ENCODE measurements around the gene BCL10. TPM values are rescaled to one million over a fixed set of nuclear protein-coding genes. Genes with fewer than 3 reads are reported as not detected.

BCL10 gene
- total RNA-seq, 1 donor from 2014 or later = 31.3 TPM

DNA sequence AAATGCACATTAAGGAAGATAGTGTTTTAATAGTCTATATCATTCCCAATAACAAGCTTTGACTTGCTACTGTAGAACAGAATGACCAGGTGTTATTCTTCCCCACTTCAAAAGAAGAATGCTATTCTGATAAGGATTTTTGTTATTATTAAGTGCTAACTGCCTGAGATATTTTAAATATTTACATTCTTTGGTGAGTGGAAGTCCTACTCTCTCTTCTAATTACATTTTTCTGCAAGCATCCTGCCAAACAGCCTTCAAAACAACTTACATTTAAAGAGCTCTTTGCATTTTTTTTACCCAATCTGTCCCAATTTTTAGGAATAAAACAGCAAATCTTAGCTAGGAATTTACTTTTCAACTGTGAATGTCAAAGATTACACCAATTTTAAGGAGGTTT, 52.1 kb downstream of the BCL10 start:
- H3K27me3 ChIP-seq (ENCODE audit: control insufficient read depth, insufficient read depth, low read length) = no peaks in the 10 kb centered on the region
- no peak for DNase-seq (ENCODE audit: low read depth)
- no peak for TF ChIP-seq CTCF (IDR thresholded peaks at IDR 0.05; ENCODE audit: insufficient read depth, low read length, severe bottlenecking)
- H3K4me3 ChIP-seq (ENCODE audit: low read depth, low read length) = no peak overlapping the region
- FAIRE-seq = no peak
- H3K36me3 ChIP-seq (ENCODE audit: control insufficient read depth, insufficient read depth, low read length) = no peaks in the 10 kb centered on the region

DNA sequence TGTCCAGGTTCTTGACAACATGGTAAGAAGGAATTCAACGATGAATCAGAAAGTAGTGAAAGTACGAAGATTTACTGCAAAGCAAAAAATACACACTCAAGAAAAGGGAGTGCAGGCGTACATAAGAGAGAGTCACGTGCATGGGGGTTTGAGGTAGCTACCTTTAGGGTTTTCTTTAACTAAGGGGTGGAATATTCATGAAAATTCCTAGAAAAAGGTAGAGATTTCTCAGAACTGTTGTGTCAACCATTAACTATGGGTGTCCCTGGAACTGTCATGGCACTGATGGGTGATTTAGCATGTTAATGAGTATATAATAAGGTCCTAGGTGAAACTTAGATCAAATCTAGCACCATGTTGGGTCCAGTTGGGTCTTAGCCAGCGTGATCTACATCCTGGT, 53.1 kb downstream of the BCL10 start:
- no peak for FAIRE-seq
- no peak for DNase-seq (ENCODE audit: low read depth)
- Histone ChIP-seq H3K4me3 (ENCODE audit: low read depth, low read length) (no peak overlapping the region), H3K36me3 (ENCODE audit: control insufficient read depth, insufficient read depth, low read length) (no peaks in the 10 kb centered on the region), H3K27me3 (ENCODE audit: control insufficient read depth, insufficient read depth, low read length) (no peaks in the 10 kb centered on the region)
- TF ChIP-seq CTCF (IDR thresholded peaks at IDR 0.05; ENCODE audit: insufficient read depth, low read length, severe bottlenecking) = no peak

GRCh38 chr1:85220756-85221201, 55.7 kb downstream of the BCL10 start:
- DNase-seq (ENCODE audit: low read depth) (no peak), FAIRE-seq (no peak)
- Histone ChIP-seq H3K27me3 (ENCODE audit: control insufficient read depth, insufficient read depth, low read length) (no peaks in the 10 kb centered on the region), H3K36me3 (ENCODE audit: control insufficient read depth, insufficient read depth, low read length) (no peaks in the 10 kb centered on the region), H3K4me3 (ENCODE audit: low read depth, low read length) (no peak overlapping the region)
- TF ChIP-seq CTCF (IDR thresholded peaks at IDR 0.05; ENCODE audit: insufficient read depth, low read length, severe bottlenecking) = no peak

DNA sequence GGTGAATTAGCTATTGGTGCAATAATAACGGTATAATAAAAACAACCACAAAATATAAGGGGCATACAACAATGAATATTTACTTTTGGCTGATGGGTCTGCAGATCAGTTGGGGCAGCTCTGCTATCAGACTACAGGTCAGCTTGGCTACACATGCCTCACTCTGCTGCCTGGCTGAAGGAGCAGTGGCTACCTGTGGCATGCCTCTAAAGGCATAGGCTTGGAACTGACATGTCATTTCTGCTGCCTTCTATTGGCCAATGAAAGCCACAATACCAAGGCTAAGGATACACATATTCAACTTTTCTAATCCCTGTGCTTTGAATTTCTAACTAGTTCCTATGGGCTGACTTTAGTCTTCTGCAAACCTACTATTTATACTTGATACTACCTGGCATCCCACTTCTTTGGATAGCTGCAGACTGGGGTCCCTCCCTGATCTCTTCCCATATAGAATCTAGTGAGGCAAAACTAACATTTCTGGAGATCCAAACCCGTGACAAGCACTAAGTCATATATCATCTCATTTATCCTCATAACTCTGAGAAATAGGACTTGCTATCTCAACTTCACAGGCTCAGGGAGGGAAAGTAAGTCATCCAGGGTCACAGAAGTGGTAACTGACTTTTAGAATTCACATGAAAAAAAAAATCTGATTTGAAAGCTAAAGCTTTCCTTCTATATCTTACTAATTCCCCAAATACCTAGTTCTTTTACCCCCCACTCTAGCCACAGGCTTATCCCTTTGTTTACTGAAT, 56.4 kb downstream of the BCL10 start:
- no peaks in the 10 kb centered on the region for H3K27me3 ChIP-seq (ENCODE audit: control insufficient read depth, insufficient read depth, low read length)
- H3K36me3 ChIP-seq (ENCODE audit: control insufficient read depth, insufficient read depth, low read length) = no peaks in the 10 kb centered on the region
- DNase-seq (ENCODE audit: low read depth) (no peak), FAIRE-seq (no peak)
- TF ChIP-seq CTCF (IDR thresholded peaks at IDR 0.05; ENCODE audit: insufficient read depth, low read length, severe bottlenecking) = no peak
- no peak overlapping the region for H3K4me3 ChIP-seq (ENCODE audit: low read depth, low read length)

DNA sequence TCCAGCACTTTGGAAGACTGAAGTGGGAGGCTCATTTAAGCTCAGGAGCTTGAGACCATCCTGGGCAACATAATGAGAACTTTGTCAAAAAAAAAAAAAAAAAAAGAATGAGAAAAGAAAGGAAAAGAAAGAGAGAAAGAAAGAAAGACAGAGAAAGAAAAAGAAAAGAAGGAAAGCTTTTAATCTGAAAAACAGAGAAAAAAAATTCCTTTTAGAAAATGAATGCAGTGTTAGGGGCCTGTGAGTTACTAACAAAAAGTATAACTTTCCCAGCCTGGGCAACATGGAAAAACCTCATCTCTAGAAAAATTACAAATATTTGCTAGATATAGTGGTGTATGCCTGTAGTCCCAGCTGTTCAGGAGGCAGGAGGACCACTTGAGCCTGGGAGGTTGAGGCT, 59.7 kb downstream of the BCL10 start:
- no peak for DNase-seq (ENCODE audit: low read depth)
- TF ChIP-seq CTCF (IDR thresholded peaks at IDR 0.05; ENCODE audit: insufficient read depth, low read length, severe bottlenecking) = no peak
- Histone ChIP-seq H3K4me3 (ENCODE audit: low read depth, low read length) (no peak overlapping the region), H3K27me3 (ENCODE audit: control insufficient read depth, insufficient read depth, low read length) (no peaks in the 10 kb centered on the region), H3K36me3 (ENCODE audit: control insufficient read depth, insufficient read depth, low read length) (no peaks in the 10 kb centered on the region)
- FAIRE-seq = no peak

Other genes with a start within 250 kb of the BCL10 start
- 2.4 and 4.6 TPM in 2 replicates for gene MCOLN3, start 228.1 kb downstream of the BCL10 start, total RNA-seq
- 3.2 and 4.7 TPM in 2 replicates for gene SYDE2, start 75.6 kb downstream of the BCL10 start, total RNA-seq
- gene C1orf52, start 17.0 kb downstream of the BCL10 start, total RNA-seq = 11.1 and 12.5 TPM in 2 replicates
- 1.2 and 1.6 TPM in 2 replicates for gene DDAH1, start 188.5 kb upstream of the BCL10 start, total RNA-seq